ENCODE measurements around the gene A4GNT.

DNA sequence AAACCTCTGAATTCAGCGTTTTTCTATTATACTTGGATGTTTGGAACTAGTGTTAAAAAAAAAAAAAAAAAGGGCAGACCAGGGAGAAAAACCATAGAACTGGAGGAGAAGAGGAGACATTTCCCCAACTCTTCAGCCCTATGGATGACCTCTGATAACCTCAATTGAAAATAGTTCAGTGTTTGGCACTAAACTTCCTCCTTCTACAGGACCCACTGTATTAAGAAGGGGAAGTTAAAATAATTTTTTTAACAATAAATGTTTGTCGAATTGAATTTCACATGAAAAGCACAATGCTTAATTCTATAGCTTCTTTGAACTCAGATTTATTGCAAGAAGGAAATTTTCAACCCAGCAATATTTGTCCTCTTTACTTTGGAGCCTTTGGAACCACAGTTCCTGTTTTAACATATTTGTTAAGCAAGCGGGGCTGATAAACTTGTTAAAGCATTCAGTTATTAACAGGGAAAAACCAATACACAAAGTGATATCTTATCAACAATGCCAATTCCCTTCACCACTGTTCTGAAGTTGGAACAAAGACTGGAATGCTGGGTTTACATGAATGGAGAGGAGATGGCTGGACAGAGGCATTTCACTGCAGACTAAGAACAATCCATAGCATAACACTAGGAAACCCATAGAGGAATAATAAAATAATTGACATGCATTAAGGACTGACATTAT, 3.1 kb upstream of the A4GNT start:
- TF ChIP-seq CTCF (conservative IDR thresholded peaks at IDR 0.05 in 1 of 2, IDR thresholded peaks at IDR 0.05 in 1 of 2; ENCODE audit: low read depth in 1 of 2, low read length in 2 of 2): no peak
- no peak for TF ChIP-seq EZH2 (IDR thresholded peaks at IDR 0.05; ENCODE audit: low read length, missing control alignments)
